Ascending aorta (tissue), 2 donors: ENCODE measurements around the gene DISP3. TPM values are rescaled to one million over a fixed set of nuclear protein-coding genes. Genes with fewer than 3 reads are reported as not detected.

Experiments used
- DNase-seq, 2 donors: peaks; one replicate each; pipeline ENCODE4 v3.0.0-alpha.2; 2019; ENCODE audit warnings: low spot score in 2 of 2
- H3K27ac ChIP-seq, 2 donors: fragments of 200-600 bp; sonication (generic); one replicate each; pipeline ENCODE4 v1.5.1; 2016 to 2017; ENCODE audit warnings: mild to moderate bottlenecking in 1 of 2
- H3K27me3 ChIP-seq: fragments of 200-600 bp; sonication (generic); one replicate; pipeline ENCODE4 v1.5.1; 2017
- H3K36me3 ChIP-seq, 2 donors: fragments of 200-600 bp; sonication (generic); one replicate each; pipeline ENCODE4 v1.5.1; 2016
- H3K4me1 ChIP-seq, 2 donors: fragments of 200-600 bp; sonication (generic); one replicate each; pipeline ENCODE4 v1.5.1; 2016 to 2017; ENCODE audit warnings: mild to moderate bottlenecking in 1 of 2
- H3K4me3 ChIP-seq, 2 donors: fragments of 200-600 bp; sonication (generic); one replicate each; pipeline ENCODE4 v1.5.1; 2016 to 2017; ENCODE audit warnings: mild to moderate bottlenecking in 1 of 2
- H3K9me3 ChIP-seq, 2 donors: fragments of 200-600 bp; sonication (generic); one replicate each; pipeline ENCODE4 v1.5.1; 2016
- intact Hi-C: fragments of 100-400 bp; cut with DNase I; formaldehyde crosslinking; loops from one replicate; pipeline ENCODE4 v1.15.1; 2023
- total RNA-seq: library from RNA; depleted of rRNA; stranded (reverse); fragments of >200 nt; gene quantifications from one replicate; pipeline ENCODE4 v1.1.0, GENCODE V29; 2016
- TF ChIP-seq, protein P1 (sequence below), 3 experiments: fragments of 200-600 bp in 2 of 3; fragments of 450-650 bp in 1 of 3; sonication (generic) in 2 of 3; IDR thresholded peaks; one replicate each; pipeline ENCODE4 v1.5.1; 2016 to 2019; ENCODE audit warnings: antibody characterized with exemption in 3 of 3, mild to moderate bottlenecking in 1 of 3, moderate library complexity in 1 of 3

The DISP3 gene
- total RNA-seq, 1 donor from 2014 or later: not detected

- no peaks in the 10 kb centered on the region for H3K36me3 ChIP-seq
- H3K27me3 ChIP-seq: no peaks in the 10 kb centered on the region
- intact Hi-C loops: no loop called here
These were observed 55.1 kb downstream of the DISP3 start for GRCh38 chr1:11533790-11534787.

DNA sequence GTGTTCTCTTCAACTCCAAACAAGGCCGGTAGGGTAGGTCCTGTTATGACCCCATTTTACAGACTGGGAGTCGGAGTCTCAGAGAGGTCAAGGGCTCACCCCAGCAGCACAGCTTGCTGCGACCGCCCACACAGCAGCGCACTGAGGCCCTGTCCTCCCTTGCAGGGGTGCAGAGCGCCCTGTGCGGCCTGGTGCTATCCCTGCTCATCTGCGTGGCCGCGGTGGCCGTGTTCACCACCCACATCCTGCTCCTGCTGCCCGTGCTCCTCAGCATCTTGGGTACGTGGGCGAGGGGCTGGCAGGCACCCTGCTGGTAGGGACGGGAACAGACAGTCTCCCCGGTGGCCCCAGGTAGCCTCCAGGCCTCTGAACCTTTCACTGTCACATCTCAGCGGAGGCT, 55.9 kb downstream of the DISP3 start:
- intact Hi-C loops: no loop called here
- no peak for DNase-seq
- Histone ChIP-seq H3K36me3 (no peaks in the 10 kb centered on the region), H3K27me3 (no peaks in the 10 kb centered on the region), H3K27ac (no peak overlapping the region), H3K4me3 (no peak overlapping the region), H3K4me1 (no peaks in the 10 kb centered on the region), H3K9me3 (no peaks in the 10 kb centered on the region)
- TF ChIP-seq, protein P1, sequence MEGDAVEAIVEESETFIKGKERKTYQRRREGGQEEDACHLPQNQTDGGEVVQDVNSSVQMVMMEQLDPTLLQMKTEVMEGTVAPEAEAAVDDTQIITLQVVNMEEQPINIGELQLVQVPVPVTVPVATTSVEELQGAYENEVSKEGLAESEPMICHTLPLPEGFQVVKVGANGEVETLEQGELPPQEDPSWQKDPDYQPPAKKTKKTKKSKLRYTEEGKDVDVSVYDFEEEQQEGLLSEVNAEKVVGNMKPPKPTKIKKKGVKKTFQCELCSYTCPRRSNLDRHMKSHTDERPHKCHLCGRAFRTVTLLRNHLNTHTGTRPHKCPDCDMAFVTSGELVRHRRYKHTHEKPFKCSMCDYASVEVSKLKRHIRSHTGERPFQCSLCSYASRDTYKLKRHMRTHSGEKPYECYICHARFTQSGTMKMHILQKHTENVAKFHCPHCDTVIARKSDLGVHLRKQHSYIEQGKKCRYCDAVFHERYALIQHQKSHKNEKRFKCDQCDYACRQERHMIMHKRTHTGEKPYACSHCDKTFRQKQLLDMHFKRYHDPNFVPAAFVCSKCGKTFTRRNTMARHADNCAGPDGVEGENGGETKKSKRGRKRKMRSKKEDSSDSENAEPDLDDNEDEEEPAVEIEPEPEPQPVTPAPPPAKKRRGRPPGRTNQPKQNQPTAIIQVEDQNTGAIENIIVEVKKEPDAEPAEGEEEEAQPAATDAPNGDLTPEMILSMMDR (IDR thresholded peaks at IDR 0.05): no peak

More at GRCh38 chr1:11533790-11534787, 55.1 kb downstream of the DISP3 start:
- no peaks in the 10 kb centered on the region for H3K4me1 ChIP-seq
- no peak overlapping the region for H3K27ac ChIP-seq
- H3K9me3 ChIP-seq: no peaks in the 10 kb centered on the region
- no peak overlapping the region for H3K4me3 ChIP-seq
- no peak for DNase-seq
- TF ChIP-seq, protein P1 (IDR thresholded peaks at IDR 0.05): no peak

DNA sequence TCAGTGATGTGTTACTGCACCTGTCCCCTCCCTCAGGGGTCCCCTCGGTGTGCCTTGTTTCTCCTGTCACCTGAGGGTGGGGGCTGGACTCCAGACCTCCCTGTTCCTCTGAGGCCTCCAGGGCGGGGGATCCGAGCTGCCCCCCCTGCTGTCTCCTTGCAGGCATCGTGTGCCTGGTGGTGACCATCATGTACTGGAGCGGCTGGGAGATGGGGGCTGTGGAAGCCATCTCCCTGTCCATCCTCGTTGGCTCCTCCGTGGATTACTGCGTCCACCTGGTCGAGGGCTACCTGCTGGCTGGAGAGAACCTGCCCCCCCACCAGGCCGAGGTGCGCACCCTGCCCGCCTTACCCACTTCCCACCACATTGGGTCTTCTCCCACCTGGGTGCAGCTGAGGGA, 56.4 kb downstream of the DISP3 start:
- Histone ChIP-seq H3K27ac (no peak overlapping the region), H3K36me3 (no peaks in the 10 kb centered on the region), H3K4me1 (no peaks in the 10 kb centered on the region), H3K4me3 (no peak overlapping the region), H3K27me3 (no peaks in the 10 kb centered on the region), H3K9me3 (no peaks in the 10 kb centered on the region)
- DNase-seq: no peak
- TF ChIP-seq, protein P1 (IDR thresholded peaks at IDR 0.05): no peak
- intact Hi-C loops: no loop called here

- Histone ChIP-seq H3K27me3 (no peaks in the 10 kb centered on the region), H3K9me3 (no peaks in the 10 kb centered on the region), H3K36me3 (no peaks in the 10 kb centered on the region), H3K4me3 (no peak overlapping the region), H3K27ac (no peak overlapping the region), H3K4me1 (no peaks in the 10 kb centered on the region)
- intact Hi-C loops: no loop called here
- TF ChIP-seq, protein P1 (IDR thresholded peaks at IDR 0.05): no peak
- no peak for DNase-seq
These were observed 57.0 kb downstream of the DISP3 start for GRCh38 chr1:11535761-11536572.

DNA sequence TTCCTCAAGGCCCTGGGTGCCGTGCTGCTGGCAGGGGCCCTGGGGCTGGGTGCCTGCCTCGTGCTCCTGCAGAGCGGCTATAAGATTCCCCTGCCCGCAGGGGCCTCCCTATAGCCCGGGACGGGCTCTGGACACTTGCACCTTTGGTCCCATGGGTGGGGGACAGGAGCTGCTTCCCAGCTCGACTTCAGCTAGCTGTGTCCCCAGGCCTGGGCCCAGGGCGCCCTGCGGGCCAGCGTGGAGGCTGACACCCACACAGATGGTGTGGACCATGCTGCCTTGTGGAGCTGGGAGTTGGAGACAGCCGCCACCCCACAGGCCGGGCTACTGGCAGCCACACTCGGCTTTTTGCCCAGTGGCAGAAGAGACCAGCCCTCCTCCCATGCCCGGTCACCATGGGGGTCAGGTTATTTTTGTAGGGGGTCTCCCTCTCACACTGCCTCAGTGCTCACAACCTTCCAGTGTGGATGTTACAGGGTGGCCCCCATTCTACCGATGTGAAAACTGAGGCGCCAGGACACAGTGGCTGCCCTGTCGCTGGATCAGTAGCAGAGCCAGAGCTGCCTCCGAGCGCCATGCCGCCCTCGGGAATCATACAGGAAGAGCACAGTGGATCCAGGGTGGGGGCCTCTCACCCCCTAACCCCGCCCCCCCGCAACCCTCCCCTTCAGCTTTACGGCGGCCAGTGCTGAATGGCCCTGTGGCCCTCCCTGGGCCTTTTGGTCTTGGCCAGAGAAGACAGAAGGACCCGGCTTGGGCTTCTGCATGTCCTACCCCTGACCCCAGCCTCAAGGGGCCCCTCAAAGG, 57.8 kb downstream of the DISP3 start:
- intact Hi-C loops: no loop called here
- no peaks in the 10 kb centered on the region for H3K9me3 ChIP-seq
- no peaks in the 10 kb centered on the region for H3K36me3 ChIP-seq
- no peak overlapping the region for H3K27ac ChIP-seq
- H3K4me3 ChIP-seq: no peak overlapping the region
- H3K27me3 ChIP-seq: no peaks in the 10 kb centered on the region
- no peaks in the 10 kb centered on the region for H3K4me1 ChIP-seq
- TF ChIP-seq, protein P1 (IDR thresholded peaks at IDR 0.05): no peak
- no peak for DNase-seq
